Gastroesophageal sphincter (tissue), 4 donors: ENCODE data around the gene KRT14. TPM values are rescaled to one million over a fixed set of nuclear protein-coding genes. Genes with fewer than 3 reads are reported as not detected.

Source experiments
- ATAC-seq: fragments of 150-250 bp; one replicate; pipeline ENCODE4 v1.9.1; 2016; ENCODE audit warnings: mild to moderate bottlenecking, moderate library complexity
- H3K27ac ChIP-seq, 4 donors: fragments of 200-600 bp; sonication (generic) in 3 of 4; 1 replicate in 3 of 4; 2 replicates in 1 of 4; pipeline ENCODE4 v1.5.1; 2016 to 2019
- H3K27me3 ChIP-seq: fragments of 200-600 bp; sonication (generic); one replicate; pipeline ENCODE4 v1.5.1; 2019
- H3K36me3 ChIP-seq, 2 donors: fragments of 200-600 bp; sonication (generic); one replicate each; pipeline ENCODE4 v1.5.1; 2019; ENCODE audit warnings: control low read depth in 1 of 2
- H3K4me1 ChIP-seq, 3 donors: fragments of 200-600 bp; sonication (generic); 1 replicate in 2 of 3; 2 replicates in 1 of 3; pipeline ENCODE4 v1.5.1; 2016 to 2019; ENCODE audit warnings: control low read depth in 2 of 3
- H3K4me3 ChIP-seq, 2 donors: fragments of 200-600 bp; sonication (generic); one replicate each; pipeline ENCODE4 v1.5.1; 2019; ENCODE audit warnings: mild to moderate bottlenecking in 1 of 2, moderate library complexity in 1 of 2
- H3K9me3 ChIP-seq, 3 donors: fragments of 200-600 bp; sonication (generic); one replicate each; pipeline ENCODE4 v1.5.1; 2017 to 2019; ENCODE audit warnings: control low read depth in 2 of 3
- CTCF ChIP-seq, 4 experiments: fragments of 200-600 bp in 2 of 4; fragments of 450-650 bp in 2 of 4; sonication (generic) in 1 of 4; IDR thresholded peaks; one replicate each; pipeline ENCODE4 v1.5.1; 2017 to 2019; ENCODE audit warnings: antibody characterized with exemption in 4 of 4, mild to moderate bottlenecking in 2 of 4, moderate library complexity in 2 of 4
- EP300 ChIP-seq: sonication (generic); formaldehyde crosslinking; IDR thresholded peaks from one replicate; pipeline ENCODE4 v1.6.1; 2017; ENCODE audit warnings: antibody characterized with exemption, mild to moderate bottlenecking
- POLR2A ChIP-seq, 2 donors: fragments of 450-650 bp; IDR thresholded peaks; one replicate each; pipeline ENCODE4 v1.6.1; 2017; ENCODE audit warnings: antibody characterized with exemption in 2 of 2, mild to moderate bottlenecking in 2 of 2, moderate library complexity in 1 of 2
- POLR2AphosphoS5 ChIP-seq: sonication (generic); formaldehyde crosslinking; IDR thresholded peaks from one replicate; pipeline ENCODE4 v1.6.1; 2017; ENCODE audit warnings: antibody characterized with exemption
- WGBS, 2 donors: methylation state at CpG; one replicate each; pipeline ENCODE4 v1.1.5; 2018; ENCODE audit warnings: low coverage in 1 of 2; 5-methylcytosine and 5-hydroxymethylcytosine counted together
- total RNA-seq, 4 donors: library from RNA; depleted of rRNA; stranded (reverse); fragments of >200 nt; gene quantifications; one replicate each; pipeline ENCODE4 v1.1.0, GENCODE V29; 2016

The KRT14 gene
- total RNA-seq, 4 donors from 2014 or later: 1.4 to 105 (median 41.1) TPM; not detected in 1

GRCh38 chr17:41600318-41600717 lies 13.6 kb upstream of the KRT14 start:
- H3K4me1 ChIP-seq: no peaks in the 10 kb centered on the region
- TF ChIP-seq CTCF (IDR thresholded peaks at IDR 0.05): no peak
- no peak for TF ChIP-seq POLR2A (IDR thresholded peaks at IDR 0.05)
- TF ChIP-seq EP300: no peak
- no peak for TF ChIP-seq POLR2AphosphoS5
- no peaks in the 10 kb centered on the region for H3K36me3 ChIP-seq
- no peak for ATAC-seq
- H3K27ac ChIP-seq: no peak overlapping the region
- 40 to 62% methylated on average over 3 of the region's 4 CpGs for WGBS, 2 donors
- peaks cover 8% of the 10 kb centered on the region for H3K27me3 ChIP-seq
- H3K4me3 ChIP-seq: no peak overlapping the region
- H3K9me3 ChIP-seq: peaks cover 0 to 2% (median 0%) of the 10 kb centered on the region in 3 donors

GRCh38 chr17:41599680-41600079 lies 13.0 kb upstream of the KRT14 start:
- Histone ChIP-seq H3K27ac (no peak overlapping the region), H3K27me3 (peaks cover 8% of the 10 kb centered on the region), H3K36me3 (no peaks in the 10 kb centered on the region), H3K9me3 (no peaks in the 10 kb centered on the region), H3K4me3 (no peak overlapping the region), H3K4me1 (no peaks in the 10 kb centered on the region)
- WGBS, 2 donors: 60 to 80% methylated on average over 1 of the region's 1 CpG
- no peak for TF ChIP-seq POLR2A (IDR thresholded peaks at IDR 0.05)
- TF ChIP-seq EP300: no peak
- no peak for TF ChIP-seq CTCF (IDR thresholded peaks at IDR 0.05)
- TF ChIP-seq POLR2AphosphoS5: no peak
- no peak for ATAC-seq

GRCh38 chr17:41595585-41595984 lies 8.9 kb upstream of the KRT14 start:
- Histone ChIP-seq H3K9me3 (peaks cover 0 to 8% (median 0%) of the 10 kb centered on the region in 3 donors), H3K27me3 (peaks cover 7% of the 10 kb centered on the region), H3K36me3 (no peaks in the 10 kb centered on the region), H3K4me3 (no peak overlapping the region), H3K27ac (no peak overlapping the region), H3K4me1 (no peaks in the 10 kb centered on the region)
- no peak for TF ChIP-seq EP300
- no peak for TF ChIP-seq CTCF (IDR thresholded peaks at IDR 0.05)
- ATAC-seq: no peak
- 64 to 98% methylated on average over 5 to 7 of the region's 8 CpGs for WGBS, 2 donors

- 42 to 44% methylated on average over 3 of the region's 3 CpGs for whole genome bisulfite sequencing, 2 donors
- H3K9me3 ChIP-seq: peaks cover 0 to 8% (median 0%) of the 10 kb centered on the region in 3 donors
- H3K36me3 ChIP-seq: no peaks in the 10 kb centered on the region
- no peaks in the 10 kb centered on the region for H3K4me1 ChIP-seq
- H3K27me3 ChIP-seq: peaks cover 7% of the 10 kb centered on the region
- no peak overlapping the region for H3K27ac ChIP-seq
- no peak overlapping the region for H3K4me3 ChIP-seq
- no peak for TF ChIP-seq CTCF (IDR thresholded peaks at IDR 0.05)
- TF ChIP-seq POLR2AphosphoS5: no peak
- TF ChIP-seq EP300: no peak
- no peak for ATAC-seq
Observed at GRCh38 chr17:41594363-41594915, 7.7 kb upstream of the KRT14 start.

GRCh38 chr17:41593306-41593981 lies 6.7 kb upstream of the KRT14 start:
- ATAC-seq: no peak
- TF ChIP-seq POLR2AphosphoS5 (no peak), POLR2A (IDR thresholded peaks at IDR 0.05) (no peak), CTCF (IDR thresholded peaks at IDR 0.05) (no peak), EP300 (no peak)
- peaks cover 0 to 8% (median 0%) of the 10 kb centered on the region in 3 donors for H3K9me3 ChIP-seq
- no CpG with 5 or more reads among the region's 8 CpGs for WGBS, 2 donors
- H3K4me1 ChIP-seq: no peaks in the 10 kb centered on the region
- H3K4me3 ChIP-seq: no peak overlapping the region
- H3K27ac ChIP-seq: no peak overlapping the region
- H3K36me3 ChIP-seq: no peaks in the 10 kb centered on the region
- peaks cover 7% of the 10 kb centered on the region for H3K27me3 ChIP-seq
